GM12872 (cell line): Measurements from ENCODE around the gene DSCAML1.

ENCODE experiments used
- TF ChIP-seq, protein P1 (sequence below): IDR thresholded peaks from 3 replicates; pipeline ENCODE4 v1.5.1; 2011; ENCODE audit warnings: low read depth, mild to moderate bottlenecking, low read length, moderate library complexity; ENCODE audit not compliant: insufficient read depth

The DSCAML1 gene

DNA sequence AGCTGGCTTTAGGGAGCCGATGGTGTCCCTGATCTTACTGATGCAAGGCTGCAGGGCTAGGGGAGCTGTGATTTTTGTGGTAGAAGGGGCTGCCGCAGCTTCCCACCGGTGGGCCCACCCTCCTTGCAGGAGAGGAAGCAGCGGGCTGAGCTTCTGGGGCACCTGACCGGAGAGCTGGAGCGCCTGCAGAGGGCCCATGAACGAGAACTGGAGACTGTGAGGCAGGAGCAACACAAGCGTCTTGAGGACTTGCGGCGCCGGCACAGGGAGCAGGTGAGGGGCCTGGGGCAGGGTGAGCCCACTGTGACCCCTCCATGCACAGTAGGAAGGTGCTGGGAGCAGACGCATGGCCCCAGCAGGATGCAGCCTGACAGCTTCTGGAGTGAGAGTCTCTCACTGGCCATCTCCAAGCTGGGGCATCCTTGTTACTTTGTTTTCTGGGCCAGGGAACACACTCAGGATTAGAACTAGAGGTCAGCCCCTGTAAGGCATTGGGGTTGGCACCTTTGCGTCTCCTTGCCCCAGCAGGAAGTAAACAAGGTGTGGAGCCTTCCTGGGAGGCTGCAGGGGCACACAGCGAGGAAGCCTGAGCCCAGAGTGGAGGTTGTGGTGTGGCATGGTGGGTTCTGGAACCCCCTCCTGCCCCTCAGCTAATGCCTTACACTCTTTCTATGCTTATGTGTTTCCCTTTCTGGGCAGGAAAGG is 402.6 kb downstream of the DSCAML1 start:
- TF ChIP-seq, protein P1, sequence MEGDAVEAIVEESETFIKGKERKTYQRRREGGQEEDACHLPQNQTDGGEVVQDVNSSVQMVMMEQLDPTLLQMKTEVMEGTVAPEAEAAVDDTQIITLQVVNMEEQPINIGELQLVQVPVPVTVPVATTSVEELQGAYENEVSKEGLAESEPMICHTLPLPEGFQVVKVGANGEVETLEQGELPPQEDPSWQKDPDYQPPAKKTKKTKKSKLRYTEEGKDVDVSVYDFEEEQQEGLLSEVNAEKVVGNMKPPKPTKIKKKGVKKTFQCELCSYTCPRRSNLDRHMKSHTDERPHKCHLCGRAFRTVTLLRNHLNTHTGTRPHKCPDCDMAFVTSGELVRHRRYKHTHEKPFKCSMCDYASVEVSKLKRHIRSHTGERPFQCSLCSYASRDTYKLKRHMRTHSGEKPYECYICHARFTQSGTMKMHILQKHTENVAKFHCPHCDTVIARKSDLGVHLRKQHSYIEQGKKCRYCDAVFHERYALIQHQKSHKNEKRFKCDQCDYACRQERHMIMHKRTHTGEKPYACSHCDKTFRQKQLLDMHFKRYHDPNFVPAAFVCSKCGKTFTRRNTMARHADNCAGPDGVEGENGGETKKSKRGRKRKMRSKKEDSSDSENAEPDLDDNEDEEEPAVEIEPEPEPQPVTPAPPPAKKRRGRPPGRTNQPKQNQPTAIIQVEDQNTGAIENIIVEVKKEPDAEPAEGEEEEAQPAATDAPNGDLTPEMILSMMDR = no peak

GRCh38 chr11:117392979-117393378 is 404.0 kb downstream of the DSCAML1 start:
- TF ChIP-seq, protein P1 = no peak

DNA sequence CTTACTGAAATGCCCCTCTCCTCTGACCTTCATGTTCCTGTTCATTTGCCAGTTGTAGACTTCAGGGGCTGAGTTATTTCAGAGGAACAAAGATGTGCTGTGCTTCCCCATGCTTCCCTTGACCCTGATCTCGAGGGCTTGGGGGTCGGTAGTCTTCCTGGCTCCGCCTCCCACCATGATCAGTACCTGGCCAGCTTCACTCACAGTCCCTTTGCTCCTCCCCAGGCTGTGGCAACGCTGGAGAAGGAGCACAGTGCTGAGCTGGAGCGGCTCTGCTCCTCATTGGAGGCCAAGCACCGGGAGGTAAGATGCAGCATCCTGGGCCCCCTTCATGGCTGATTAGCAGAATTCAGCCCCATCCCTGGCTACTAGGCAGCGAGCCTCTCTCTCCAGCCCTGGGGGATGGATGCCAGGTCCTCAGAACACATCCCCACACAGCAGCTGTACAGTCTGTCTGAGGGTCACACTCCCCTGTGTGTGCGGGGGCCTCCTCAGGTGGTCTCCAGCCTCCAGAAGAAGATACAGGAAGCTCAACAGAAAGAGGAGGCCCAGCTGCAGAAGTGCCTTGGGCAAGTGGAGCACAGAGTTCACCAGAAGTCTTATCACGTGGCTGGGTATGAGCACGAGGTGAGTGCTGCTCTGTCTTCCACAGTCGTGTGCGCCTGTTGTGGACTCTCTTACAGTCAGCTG is 404.9 kb downstream of the DSCAML1 start:
- TF ChIP-seq, protein P1 = no peak

- TF ChIP-seq, protein P1 = no peak
Observed at GRCh38 chr11:117391181-117391580, 405.8 kb downstream of the DSCAML1 start.

DNA sequence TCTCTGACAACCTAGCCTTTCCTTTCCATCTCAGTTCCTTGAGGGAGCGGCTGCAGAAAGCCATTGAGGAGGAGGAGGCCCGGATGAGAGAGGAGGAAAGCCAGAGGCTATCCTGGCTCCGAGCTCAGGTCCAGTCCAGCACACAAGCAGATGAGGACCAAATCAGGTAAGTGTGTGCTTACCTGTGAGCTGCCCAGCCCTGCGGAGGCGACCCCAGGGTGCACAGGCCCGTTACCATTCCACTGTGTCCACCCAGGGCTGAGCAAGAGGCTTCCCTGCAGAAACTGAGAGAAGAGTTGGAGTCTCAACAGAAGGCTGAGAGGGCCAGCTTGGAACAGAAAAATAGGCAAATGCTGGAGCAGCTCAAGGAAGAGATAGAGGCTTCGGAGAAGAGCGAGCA is 406.3 kb downstream of the DSCAML1 start:
- TF ChIP-seq, protein P1 = no peak

- TF ChIP-seq, protein P1 = no peak
Observed at GRCh38 chr11:117387992-117388755, 408.8 kb downstream of the DSCAML1 start.

DNA sequence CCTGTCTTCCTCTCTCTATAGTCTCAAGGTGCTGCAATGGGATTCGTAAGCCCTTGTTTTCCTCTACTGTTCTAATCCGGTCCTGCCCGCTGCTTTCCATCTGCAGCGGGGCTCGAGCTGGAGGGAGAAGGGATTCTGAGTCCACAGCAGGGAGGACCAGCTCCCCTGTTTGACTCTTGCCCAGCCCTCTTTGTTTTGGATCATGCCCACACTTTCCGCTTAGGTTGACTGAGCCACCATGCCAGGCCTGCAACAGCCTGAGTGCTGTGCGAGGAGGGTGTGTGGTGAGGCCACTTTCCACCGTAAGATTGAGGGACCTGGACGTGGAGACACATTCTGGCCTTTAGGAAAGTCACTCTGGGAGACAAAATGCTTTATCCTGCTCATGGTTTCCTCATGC is 411.1 kb downstream of the DSCAML1 start:
- TF ChIP-seq, protein P1 = no peak
